HepG2 (cell line): ENCODE results near the gene DEUP1. TPM values are rescaled to one million over a fixed set of nuclear protein-coding genes. Genes with fewer than 3 reads are reported as not detected.

Experiments used
- ATF1 ChIP-seq: IDR thresholded peaks from 2 replicates; pipeline ENCODE4 v1.6.1; 2016; ENCODE audit warnings: mild to moderate bottlenecking, control low read depth
- CBX5 ChIP-seq: sonication (generic); formaldehyde crosslinking; IDR thresholded peaks from 2 replicates; pipeline ENCODE4 v1.4.0; 2020; ENCODE audit warnings: missing genetic modification reagents, borderline replicate concordance
- CENPX ChIP-seq: sonication (generic); formaldehyde crosslinking; IDR thresholded peaks from 2 replicates; pipeline ENCODE4 v1.9.0; 2021; ENCODE audit warnings: mild to moderate bottlenecking, missing genetic modification reagents, moderate library complexity
- KDM1A ChIP-seq: IDR thresholded peaks from 2 replicates; pipeline ENCODE4 v1.6.1; 2016; ENCODE audit warnings: missing compliant biosample characterization
- MBD4 ChIP-seq: IDR thresholded peaks from 2 replicates; pipeline ENCODE4 v1.6.1; 2012; ENCODE audit warnings: low read length, inconsistent platforms, borderline replicate concordance
- MIER2 ChIP-seq: IDR thresholded peaks from 2 replicates; pipeline ENCODE4 v1.6.1; 2016; ENCODE audit warnings: missing biosample characterization, missing genetic modification reagents
- MIXL1 ChIP-seq: IDR thresholded peaks from 2 replicates; pipeline ENCODE4 v1.6.1; 2016
- NFE2L1 ChIP-seq: sonication (generic); formaldehyde crosslinking; IDR thresholded peaks from 2 replicates; pipeline ENCODE4 v1.4.0; 2020; ENCODE audit warnings: missing genetic modification reagents, mild to moderate bottlenecking, borderline replicate concordance
- NR3C1 ChIP-seq: sonication (generic); formaldehyde crosslinking; IDR thresholded peaks from 2 replicates; pipeline ENCODE4 v1.4.0; 2020; ENCODE audit warnings: missing genetic modification reagents
- PCBP2 ChIP-seq: fragments of 200-400 bp; formaldehyde crosslinking; optimal IDR thresholded peaks from 2 replicates; pipeline ENCODE3; 2018; ENCODE audit warnings: low read length, low read depth; ENCODE audit not compliant: poor library complexity, severe bottlenecking
- RAD21 ChIP-seq: fragments of 450-650 bp; formaldehyde crosslinking; IDR thresholded peaks from 2 replicates; pipeline ENCODE4 v1.5.0; 2020; ENCODE audit warnings: mild to moderate bottlenecking
- SMAD9 ChIP-seq: sonication (generic); formaldehyde crosslinking; IDR thresholded peaks from 2 replicates; pipeline ENCODE4 v1.5.1; 2020; ENCODE audit warnings: mild to moderate bottlenecking, missing genetic modification reagents
- SOX5 ChIP-seq: IDR thresholded peaks from 2 replicates; pipeline ENCODE4 v1.6.1; 2016; ENCODE audit warnings: borderline replicate concordance
- TARDBP ChIP-seq: sonication (generic); formaldehyde crosslinking; IDR thresholded peaks from 2 replicates; pipeline ENCODE4 v1.8.0; 2022; ENCODE audit warnings: mild to moderate bottlenecking, missing genetic modification reagents
- ZFYVE20 ChIP-seq: sonication (generic); formaldehyde crosslinking; IDR thresholded peaks from 2 replicates; pipeline ENCODE4 v1.8.0; 2023; ENCODE audit warnings: low read depth, mild to moderate bottlenecking, moderate library complexity, missing genetic modification reagents, borderline replicate concordance
- ZIK1 ChIP-seq: sonication (generic); formaldehyde crosslinking; IDR thresholded peaks from 2 replicates; pipeline ENCODE4 v1.5.0; 2020; ENCODE audit warnings: mild to moderate bottlenecking, low read depth, missing genetic modification reagents, borderline replicate concordance
- ZNF136 ChIP-seq: sonication (generic); formaldehyde crosslinking; IDR thresholded peaks from 2 replicates; pipeline ENCODE4 v1.8.1; 2022; ENCODE audit warnings: low read depth, mild to moderate bottlenecking, moderate library complexity, missing genetic modification reagents
- ZNF33B ChIP-seq: sonication (generic); formaldehyde crosslinking; IDR thresholded peaks from 2 replicates; pipeline ENCODE4 v1.5.1; 2020; ENCODE audit warnings: mild to moderate bottlenecking, missing genetic modification reagents
- ZNF780A ChIP-seq: sonication (generic); formaldehyde crosslinking; IDR thresholded peaks from 2 replicates; pipeline ENCODE4 v1.8.0; 2022; ENCODE audit warnings: mild to moderate bottlenecking, missing genetic modification reagents, moderate library complexity
- ZSCAN29 ChIP-seq: sonication (generic); formaldehyde crosslinking; conservative IDR thresholded peaks from 2 replicates; pipeline ENCODE4 v1.4.0; 2020; ENCODE audit warnings: mild to moderate bottlenecking, missing genetic modification reagents
- polyA plus RNA-seq, 8 experiments: library from polyadenylated mRNA; depleted of rRNA in 3 of 8; stranded (reverse) in 7 of 8; unstranded in 1 of 8; fragments of >200 nt; fragmentation: Illumina TruSeq in 4 of 8; extraction: Trizol in 4 of 8; gene quantifications; 2 replicates each; pipeline versions ENCODE4 v1.2.1 to v1.2.3, GENCODE V29; 2011 to 2016; ENCODE audit warnings: low read depth in 4 of 8, missing spikeins in 1 of 8, mixed read lengths in 1 of 8; ENCODE audit not compliant: insufficient read depth in 1 of 8
- total RNA-seq, 5 experiments: library from RNA; depleted of rRNA; stranded (reverse); fragments of >200 nt; fragmentation: Illumina TruSeq; extraction: Trizol; gene quantifications; 2 replicates each; pipeline ENCODE4 v1.2.3, GENCODE V29; 2016; ENCODE audit warnings: low read depth in 1 of 5
- TF ChIP-seq, protein P1 (sequence below): sonication (generic); formaldehyde crosslinking; IDR thresholded peaks from 2 replicates; pipeline ENCODE4 v1.4.0; 2020; ENCODE audit warnings: missing genetic modification reagents, borderline replicate concordance
- TF ChIP-seq, protein P2 (sequence below): sonication (generic); formaldehyde crosslinking; IDR thresholded peaks from 2 replicates; pipeline ENCODE4 v1.5.0; 2020; ENCODE audit warnings: mild to moderate bottlenecking, missing genetic modification reagents
- TF ChIP-seq, protein P3 (sequence below): IDR thresholded peaks from 2 replicates; pipeline ENCODE4 v1.6.1; 2016; ENCODE audit warnings: control low read depth
- TF ChIP-seq, protein P4 (sequence below): sonication (generic); formaldehyde crosslinking; IDR thresholded peaks from 2 replicates; pipeline ENCODE4 v1.8.1; 2022; ENCODE audit warnings: low read depth, mild to moderate bottlenecking, missing genetic modification reagents

Gene DEUP1
- total and polyA plus RNA-seq, 2 of the 13 experiments (the other 11 are each of a cell fraction or from before 2014, with no cell fraction given) = not detected

DNA sequence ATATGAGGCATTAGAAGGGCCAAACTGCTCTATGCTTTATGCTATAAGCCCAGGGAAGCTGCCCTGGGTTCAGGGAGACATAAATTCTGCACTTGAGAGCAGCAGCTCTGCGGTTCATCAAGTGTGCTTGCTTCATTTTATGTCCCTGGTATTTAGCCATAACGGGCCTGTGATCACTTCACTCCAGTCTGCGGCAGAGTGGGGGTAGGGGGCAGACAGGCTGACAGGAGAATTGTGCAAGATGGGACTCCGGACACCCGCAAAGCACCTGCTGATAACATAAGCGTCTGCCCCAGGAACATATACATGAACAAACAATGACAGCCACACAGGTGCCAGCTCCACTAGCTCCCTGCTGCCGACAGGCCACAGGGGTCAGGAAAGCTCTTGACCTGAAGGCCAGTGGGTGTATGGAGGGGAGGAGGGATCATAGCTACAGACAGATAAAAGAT is 156.5 kb downstream of the DEUP1 start (continued):
- TF ChIP-seq, protein P1, sequence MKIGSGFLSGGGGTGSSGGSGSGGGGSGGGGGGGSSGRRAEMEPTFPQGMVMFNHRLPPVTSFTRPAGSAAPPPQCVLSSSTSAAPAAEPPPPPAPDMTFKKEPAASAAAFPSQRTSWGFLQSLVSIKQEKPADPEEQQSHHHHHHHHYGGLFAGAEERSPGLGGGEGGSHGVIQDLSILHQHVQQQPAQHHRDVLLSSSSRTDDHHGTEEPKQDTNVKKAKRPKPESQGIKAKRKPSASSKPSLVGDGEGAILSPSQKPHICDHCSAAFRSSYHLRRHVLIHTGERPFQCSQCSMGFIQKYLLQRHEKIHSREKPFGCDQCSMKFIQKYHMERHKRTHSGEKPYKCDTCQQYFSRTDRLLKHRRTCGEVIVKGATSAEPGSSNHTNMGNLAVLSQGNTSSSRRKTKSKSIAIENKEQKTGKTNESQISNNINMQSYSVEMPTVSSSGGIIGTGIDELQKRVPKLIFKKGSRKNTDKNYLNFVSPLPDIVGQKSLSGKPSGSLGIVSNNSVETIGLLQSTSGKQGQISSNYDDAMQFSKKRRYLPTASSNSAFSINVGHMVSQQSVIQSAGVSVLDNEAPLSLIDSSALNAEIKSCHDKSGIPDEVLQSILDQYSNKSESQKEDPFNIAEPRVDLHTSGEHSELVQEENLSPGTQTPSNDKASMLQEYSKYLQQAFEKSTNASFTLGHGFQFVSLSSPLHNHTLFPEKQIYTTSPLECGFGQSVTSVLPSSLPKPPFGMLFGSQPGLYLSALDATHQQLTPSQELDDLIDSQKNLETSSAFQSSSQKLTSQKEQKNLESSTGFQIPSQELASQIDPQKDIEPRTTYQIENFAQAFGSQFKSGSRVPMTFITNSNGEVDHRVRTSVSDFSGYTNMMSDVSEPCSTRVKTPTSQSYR (CRISPR knock-in tag) = peak; percentile 99
- TF ChIP-seq, protein P2, sequence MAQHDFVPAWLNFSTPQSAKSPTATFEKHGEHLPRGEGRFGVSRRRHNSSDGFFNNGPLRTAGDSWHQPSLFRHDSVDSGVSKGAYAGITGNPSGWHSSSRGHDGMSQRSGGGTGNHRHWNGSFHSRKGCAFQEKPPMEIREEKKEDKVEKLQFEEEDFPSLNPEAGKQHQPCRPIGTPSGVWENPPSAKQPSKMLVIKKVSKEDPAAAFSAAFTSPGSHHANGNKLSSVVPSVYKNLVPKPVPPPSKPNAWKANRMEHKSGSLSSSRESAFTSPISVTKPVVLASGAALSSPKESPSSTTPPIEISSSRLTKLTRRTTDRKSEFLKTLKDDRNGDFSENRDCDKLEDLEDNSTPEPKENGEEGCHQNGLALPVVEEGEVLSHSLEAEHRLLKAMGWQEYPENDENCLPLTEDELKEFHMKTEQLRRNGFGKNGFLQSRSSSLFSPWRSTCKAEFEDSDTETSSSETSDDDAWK (CRISPR knock-in tag) = no peak
- TF ChIP-seq PCBP2 (no peak), MIER2 (CRISPR knock-in tag) (peak; percentile 50; the same call in 1 of the 2 replicates), SOX5 (CRISPR knock-in tag) (peak; percentile 93), ZNF33B (0 out of 2 replicates have a peak, but pooled peaks have one; percentile 71), MBD4 (peak; percentile 54; the same call in 1 of the 2 replicates), CBX5 (CRISPR knock-in tag) (peak; percentile 92; the same call in 1 of the 2 replicates), ZNF136 (CRISPR knock-in tag) (0 out of 2 replicates have a peak, but pooled peaks have one; percentile 84), TARDBP (CRISPR knock-in tag) (peak; percentile 91), ZIK1 (no peak), ZSCAN29 (CRISPR knock-in tag) (no peak; the same call in 1 of the 2 replicates), CENPX (no peak), NR3C1 (CRISPR knock-in tag) (no peak), ZNF780A (CRISPR knock-in tag) (0 out of 2 replicates have a peak, but pooled peaks have one; percentile 69), RAD21 (peak; percentile 62; the same call in 1 of the 2 replicates), NFE2L1 (CRISPR knock-in tag) (no peak), KDM1A (CRISPR knock-in tag) (peak; percentile 73; the same call in 1 of the 2 replicates), ZFYVE20 (CRISPR knock-in tag) (no peak), ATF1 (CRISPR knock-in tag) (no peak), SMAD9 (CRISPR knock-in tag) (no peak), MIXL1 (CRISPR knock-in tag) (peak; percentile 75; the same call in 1 of the 2 replicates)
- TF ChIP-seq, protein P3, sequence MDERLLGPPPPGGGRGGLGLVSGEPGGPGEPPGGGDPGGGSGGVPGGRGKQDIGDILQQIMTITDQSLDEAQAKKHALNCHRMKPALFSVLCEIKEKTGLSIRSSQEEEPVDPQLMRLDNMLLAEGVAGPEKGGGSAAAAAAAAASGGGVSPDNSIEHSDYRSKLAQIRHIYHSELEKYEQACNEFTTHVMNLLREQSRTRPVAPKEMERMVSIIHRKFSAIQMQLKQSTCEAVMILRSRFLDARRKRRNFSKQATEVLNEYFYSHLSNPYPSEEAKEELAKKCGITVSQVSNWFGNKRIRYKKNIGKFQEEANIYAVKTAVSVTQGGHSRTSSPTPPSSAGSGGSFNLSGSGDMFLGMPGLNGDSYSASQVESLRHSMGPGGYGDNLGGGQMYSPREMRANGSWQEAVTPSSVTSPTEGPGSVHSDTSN (CRISPR knock-in tag) = 0 out of 2 replicates have a peak, but pooled peaks have one; percentile 46
- TF ChIP-seq, protein P4, sequence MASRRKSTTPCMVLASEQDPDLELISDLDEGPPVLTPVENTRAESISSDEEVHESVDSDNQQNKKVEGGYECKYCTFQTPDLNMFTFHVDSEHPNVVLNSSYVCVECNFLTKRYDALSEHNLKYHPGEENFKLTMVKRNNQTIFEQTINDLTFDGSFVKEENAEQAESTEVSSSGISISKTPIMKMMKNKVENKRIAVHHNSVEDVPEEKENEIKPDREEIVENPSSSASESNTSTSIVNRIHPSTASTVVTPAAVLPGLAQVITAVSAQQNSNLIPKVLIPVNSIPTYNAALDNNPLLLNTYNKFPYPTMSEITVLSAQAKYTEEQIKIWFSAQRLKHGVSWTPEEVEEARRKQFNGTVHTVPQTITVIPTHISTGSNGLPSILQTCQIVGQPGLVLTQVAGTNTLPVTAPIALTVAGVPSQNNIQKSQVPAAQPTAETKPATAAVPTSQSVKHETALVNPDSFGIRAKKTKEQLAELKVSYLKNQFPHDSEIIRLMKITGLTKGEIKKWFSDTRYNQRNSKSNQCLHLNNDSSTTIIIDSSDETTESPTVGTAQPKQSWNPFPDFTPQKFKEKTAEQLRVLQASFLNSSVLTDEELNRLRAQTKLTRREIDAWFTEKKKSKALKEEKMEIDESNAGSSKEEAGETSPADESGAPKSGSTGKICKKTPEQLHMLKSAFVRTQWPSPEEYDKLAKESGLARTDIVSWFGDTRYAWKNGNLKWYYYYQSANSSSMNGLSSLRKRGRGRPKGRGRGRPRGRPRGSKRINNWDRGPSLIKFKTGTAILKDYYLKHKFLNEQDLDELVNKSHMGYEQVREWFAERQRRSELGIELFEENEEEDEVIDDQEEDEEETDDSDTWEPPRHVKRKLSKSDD (CRISPR knock-in tag) = peak; percentile 78; the same call in 1 of the 2 replicates
